Lower leg skin (tissue), 3 donors: ENCODE data around the gene SRGAP1.

ENCODE experiments used
- POLR2A ChIP-seq, 2 donors: fragments of 450-650 bp; IDR thresholded peaks; one replicate each; pipeline ENCODE4 v1.6.1; 2016 to 2017; ENCODE audit warnings: antibody characterized with exemption in 2 of 2, mild to moderate bottlenecking in 1 of 2, moderate library complexity in 1 of 2
- TF ChIP-seq, protein P1 (sequence below), 3 donors: fragments of 450-650 bp; IDR thresholded peaks; one replicate each; pipeline ENCODE4 v1.5.1; 2016; ENCODE audit warnings: antibody characterized with exemption in 3 of 3, mild to moderate bottlenecking in 3 of 3, moderate library complexity in 2 of 3

GRCh38 chr12:64102339-64102738 is 257.8 kb downstream of the SRGAP1 start:
- TF ChIP-seq, protein P1, sequence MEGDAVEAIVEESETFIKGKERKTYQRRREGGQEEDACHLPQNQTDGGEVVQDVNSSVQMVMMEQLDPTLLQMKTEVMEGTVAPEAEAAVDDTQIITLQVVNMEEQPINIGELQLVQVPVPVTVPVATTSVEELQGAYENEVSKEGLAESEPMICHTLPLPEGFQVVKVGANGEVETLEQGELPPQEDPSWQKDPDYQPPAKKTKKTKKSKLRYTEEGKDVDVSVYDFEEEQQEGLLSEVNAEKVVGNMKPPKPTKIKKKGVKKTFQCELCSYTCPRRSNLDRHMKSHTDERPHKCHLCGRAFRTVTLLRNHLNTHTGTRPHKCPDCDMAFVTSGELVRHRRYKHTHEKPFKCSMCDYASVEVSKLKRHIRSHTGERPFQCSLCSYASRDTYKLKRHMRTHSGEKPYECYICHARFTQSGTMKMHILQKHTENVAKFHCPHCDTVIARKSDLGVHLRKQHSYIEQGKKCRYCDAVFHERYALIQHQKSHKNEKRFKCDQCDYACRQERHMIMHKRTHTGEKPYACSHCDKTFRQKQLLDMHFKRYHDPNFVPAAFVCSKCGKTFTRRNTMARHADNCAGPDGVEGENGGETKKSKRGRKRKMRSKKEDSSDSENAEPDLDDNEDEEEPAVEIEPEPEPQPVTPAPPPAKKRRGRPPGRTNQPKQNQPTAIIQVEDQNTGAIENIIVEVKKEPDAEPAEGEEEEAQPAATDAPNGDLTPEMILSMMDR (IDR thresholded peaks at IDR 0.05): no peak
- TF ChIP-seq POLR2A (IDR thresholded peaks at IDR 0.05): no peak
